Activated T-helper 17 cell treated with anti-CD3 and anti-CD28 coated beads, Interleukin-2, amount 50 U/mL, for 72 hours (primary cell): ENCODE results near the gene PJA1. TPM values are rescaled to one million over a fixed set of nuclear protein-coding genes. Genes with fewer than 3 reads are reported as not detected.

ENCODE experiments used
- ATAC-seq: fragments of 150-1000 bp; cut with Tn5 transposase; replicated peaks from 2 replicates; pipeline ENCODE4 v1.10.0; 2021; ENCODE audit warnings: mild to moderate bottlenecking, moderate library complexity
- H3K27ac Mint-ChIP-seq: one replicate; pipeline ENCODE4 v1.8.0; 2022; ENCODE audit warnings: mixed read lengths
- H3K27me3 Mint-ChIP-seq: one replicate; pipeline ENCODE4 v1.8.0; 2022; ENCODE audit warnings: mixed read lengths
- H3K36me3 Mint-ChIP-seq: one replicate; pipeline ENCODE4 v1.8.0; 2022; ENCODE audit warnings: low read depth, mild to moderate bottlenecking, mixed read lengths
- H3K4me1 Mint-ChIP-seq: one replicate; pipeline ENCODE4 v1.8.0; 2022; ENCODE audit warnings: mixed read lengths
- H3K4me3 Mint-ChIP-seq: one replicate; pipeline ENCODE4 v1.8.0; 2022; ENCODE audit warnings: mild to moderate bottlenecking, mixed read lengths
- H3K9me3 Mint-ChIP-seq: one replicate; pipeline ENCODE4 v1.8.0; 2022; ENCODE audit warnings: mixed read lengths
- total RNA-seq, 2 donors: library from RNA; stranded (reverse); gene quantifications; one replicate each; pipeline ENCODE4 v1.2.3, GENCODE V29; 2022

PJA1 gene
- total RNA-seq, 2 donors from 2014 or later = 13.6 to 21.3 TPM

GRCh38 chrX:69121321-69122000, 43.8 kb downstream of the PJA1 start:
- no peaks in the 10 kb centered on the region for H3K27me3 Mint-ChIP-seq
- no peak overlapping the region for H3K4me3 Mint-ChIP-seq
- ATAC-seq = no peak
- H3K4me1 Mint-ChIP-seq = no peaks in the 10 kb centered on the region
- H3K36me3 Mint-ChIP-seq = no peaks in the 10 kb centered on the region
- no peak overlapping the region for H3K27ac Mint-ChIP-seq
- H3K9me3 Mint-ChIP-seq = no peaks in the 10 kb centered on the region

GRCh38 chrX:69120476-69120875, 44.8 kb downstream of the PJA1 start:
- no peaks in the 10 kb centered on the region for H3K4me1 Mint-ChIP-seq
- ATAC-seq = no peak
- H3K4me3 Mint-ChIP-seq = no peak overlapping the region
- no peaks in the 10 kb centered on the region for H3K36me3 Mint-ChIP-seq
- H3K27ac Mint-ChIP-seq = no peak overlapping the region
- no peaks in the 10 kb centered on the region for H3K9me3 Mint-ChIP-seq
- H3K27me3 Mint-ChIP-seq = no peaks in the 10 kb centered on the region

- no peak for ATAC-seq
- no peaks in the 10 kb centered on the region for H3K27me3 Mint-ChIP-seq
- H3K36me3 Mint-ChIP-seq = no peaks in the 10 kb centered on the region
- no peak overlapping the region for H3K4me3 Mint-ChIP-seq
- no peak overlapping the region for H3K27ac Mint-ChIP-seq
- no peaks in the 10 kb centered on the region for H3K4me1 Mint-ChIP-seq
- H3K9me3 Mint-ChIP-seq = no peaks in the 10 kb centered on the region
Measured at GRCh38 chrX:69119122-69119521, 46.1 kb downstream of the PJA1 start.

GRCh38 chrX:69117876-69118526, 47.3 kb downstream of the PJA1 start:
- H3K36me3 Mint-ChIP-seq = no peaks in the 10 kb centered on the region
- ATAC-seq = no peak
- H3K27ac Mint-ChIP-seq = no peak overlapping the region
- no peaks in the 10 kb centered on the region for H3K9me3 Mint-ChIP-seq
- H3K27me3 Mint-ChIP-seq = no peaks in the 10 kb centered on the region
- H3K4me1 Mint-ChIP-seq = no peaks in the 10 kb centered on the region
- H3K4me3 Mint-ChIP-seq = no peak overlapping the region

GRCh38 chrX:69116077-69116476, 49.2 kb downstream of the PJA1 start:
- ATAC-seq = no peak
- Mint-ChIP-seq H3K27me3 (no peaks in the 10 kb centered on the region), H3K4me3 (no peak overlapping the region), H3K36me3 (no peaks in the 10 kb centered on the region), H3K4me1 (no peaks in the 10 kb centered on the region), H3K9me3 (no peaks in the 10 kb centered on the region), H3K27ac (no peak overlapping the region)

- Mint-ChIP-seq H3K9me3 (no peaks in the 10 kb centered on the region), H3K4me1 (no peaks in the 10 kb centered on the region), H3K36me3 (no peaks in the 10 kb centered on the region), H3K27ac (no peak overlapping the region), H3K27me3 (no peaks in the 10 kb centered on the region), H3K4me3 (no peak overlapping the region)
- ATAC-seq = no peak
Measured at GRCh38 chrX:69113723-69114122, 51.5 kb downstream of the PJA1 start.
